ENCODE measurements around the gene PARP16.

GRCh38 chr15:65219137-65219536, 67.5 kb downstream of the PARP16 start:
- TF ChIP-seq, protein P1, sequence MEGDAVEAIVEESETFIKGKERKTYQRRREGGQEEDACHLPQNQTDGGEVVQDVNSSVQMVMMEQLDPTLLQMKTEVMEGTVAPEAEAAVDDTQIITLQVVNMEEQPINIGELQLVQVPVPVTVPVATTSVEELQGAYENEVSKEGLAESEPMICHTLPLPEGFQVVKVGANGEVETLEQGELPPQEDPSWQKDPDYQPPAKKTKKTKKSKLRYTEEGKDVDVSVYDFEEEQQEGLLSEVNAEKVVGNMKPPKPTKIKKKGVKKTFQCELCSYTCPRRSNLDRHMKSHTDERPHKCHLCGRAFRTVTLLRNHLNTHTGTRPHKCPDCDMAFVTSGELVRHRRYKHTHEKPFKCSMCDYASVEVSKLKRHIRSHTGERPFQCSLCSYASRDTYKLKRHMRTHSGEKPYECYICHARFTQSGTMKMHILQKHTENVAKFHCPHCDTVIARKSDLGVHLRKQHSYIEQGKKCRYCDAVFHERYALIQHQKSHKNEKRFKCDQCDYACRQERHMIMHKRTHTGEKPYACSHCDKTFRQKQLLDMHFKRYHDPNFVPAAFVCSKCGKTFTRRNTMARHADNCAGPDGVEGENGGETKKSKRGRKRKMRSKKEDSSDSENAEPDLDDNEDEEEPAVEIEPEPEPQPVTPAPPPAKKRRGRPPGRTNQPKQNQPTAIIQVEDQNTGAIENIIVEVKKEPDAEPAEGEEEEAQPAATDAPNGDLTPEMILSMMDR (IDR thresholded peaks at IDR 0.05; ENCODE audit: poor library complexity): no peak
- no peak for TF ChIP-seq EZH2phosphoT487 (IDR thresholded peaks at IDR 0.05; ENCODE audit: low read depth, severe bottlenecking, unreplicated experiment)
